Thyroid gland (tissue), 4 donors: ENCODE measurements around the gene GIGYF1.

ENCODE experiments used
- CTCF ChIP-seq, 6 experiments: fragments of 200-600 bp in 3 of 6; fragments of 450-650 bp in 3 of 6; sonication (generic) in 3 of 6; IDR thresholded peaks; one replicate each; pipeline ENCODE4 v1.5.1; 2016 to 2019; ENCODE audit warnings: antibody characterized with exemption in 6 of 6, mild to moderate bottlenecking in 2 of 6, inconsistent platforms in 1 of 6, moderate library complexity in 1 of 6
- POLR2A ChIP-seq, 2 donors: fragments of 450-650 bp; IDR thresholded peaks; one replicate each; pipeline ENCODE4 v1.6.1; 2017; ENCODE audit warnings: antibody characterized with exemption in 2 of 2, mild to moderate bottlenecking in 2 of 2, moderate library complexity in 1 of 2

- TF ChIP-seq CTCF (IDR thresholded peaks at IDR 0.05), result no peak
- TF ChIP-seq POLR2A (IDR thresholded peaks at IDR 0.05), result no peak
These were observed 1.5 kb downstream of the GIGYF1 start for GRCh38 chr7:100692578-100692961.
